22Rv1 (cell line): ENCODE results near the gene BAZ1A.

Experiments
- H3K27ac ChIP-seq: fragments of 450-650 bp; 2 replicates; pipeline ENCODE4 v1.5.1; 2017
- ZFX ChIP-seq: fragments of 450-650 bp; IDR thresholded peaks from 2 replicates; pipeline ENCODE4 v1.6.1; 2017; ENCODE audit warnings: antibody characterized with exemption, borderline replicate concordance
- TF ChIP-seq, protein P1 (sequence below): fragments of 450-650 bp; IDR thresholded peaks from 2 replicates; pipeline ENCODE4 v1.5.1; 2017; ENCODE audit warnings: mild to moderate bottlenecking

Gene BAZ1A

DNA sequence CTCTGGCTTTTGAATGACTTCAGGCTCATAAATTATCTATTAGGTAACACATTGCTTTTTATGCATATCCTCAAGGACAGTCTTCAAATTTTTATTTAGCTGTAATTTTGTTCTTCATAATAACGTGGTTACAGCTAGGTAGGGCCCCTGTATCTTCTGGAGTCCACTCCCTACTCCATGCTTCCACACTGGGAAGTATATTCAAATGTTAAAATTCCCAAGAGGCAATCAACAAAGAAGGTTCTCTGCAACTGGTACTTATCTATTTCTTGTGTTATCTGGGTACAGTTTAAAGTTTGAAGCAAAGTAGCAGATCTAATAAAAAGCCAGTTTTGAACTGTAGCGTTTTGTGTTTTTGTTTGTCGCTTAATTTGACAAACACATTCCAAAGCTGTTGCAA is 20.1 kb upstream of the BAZ1A start:
- TF ChIP-seq, protein P1, sequence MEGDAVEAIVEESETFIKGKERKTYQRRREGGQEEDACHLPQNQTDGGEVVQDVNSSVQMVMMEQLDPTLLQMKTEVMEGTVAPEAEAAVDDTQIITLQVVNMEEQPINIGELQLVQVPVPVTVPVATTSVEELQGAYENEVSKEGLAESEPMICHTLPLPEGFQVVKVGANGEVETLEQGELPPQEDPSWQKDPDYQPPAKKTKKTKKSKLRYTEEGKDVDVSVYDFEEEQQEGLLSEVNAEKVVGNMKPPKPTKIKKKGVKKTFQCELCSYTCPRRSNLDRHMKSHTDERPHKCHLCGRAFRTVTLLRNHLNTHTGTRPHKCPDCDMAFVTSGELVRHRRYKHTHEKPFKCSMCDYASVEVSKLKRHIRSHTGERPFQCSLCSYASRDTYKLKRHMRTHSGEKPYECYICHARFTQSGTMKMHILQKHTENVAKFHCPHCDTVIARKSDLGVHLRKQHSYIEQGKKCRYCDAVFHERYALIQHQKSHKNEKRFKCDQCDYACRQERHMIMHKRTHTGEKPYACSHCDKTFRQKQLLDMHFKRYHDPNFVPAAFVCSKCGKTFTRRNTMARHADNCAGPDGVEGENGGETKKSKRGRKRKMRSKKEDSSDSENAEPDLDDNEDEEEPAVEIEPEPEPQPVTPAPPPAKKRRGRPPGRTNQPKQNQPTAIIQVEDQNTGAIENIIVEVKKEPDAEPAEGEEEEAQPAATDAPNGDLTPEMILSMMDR: no peak
- TF ChIP-seq ZFX: no peak
- H3K27ac ChIP-seq: no peak overlapping the region

DNA sequence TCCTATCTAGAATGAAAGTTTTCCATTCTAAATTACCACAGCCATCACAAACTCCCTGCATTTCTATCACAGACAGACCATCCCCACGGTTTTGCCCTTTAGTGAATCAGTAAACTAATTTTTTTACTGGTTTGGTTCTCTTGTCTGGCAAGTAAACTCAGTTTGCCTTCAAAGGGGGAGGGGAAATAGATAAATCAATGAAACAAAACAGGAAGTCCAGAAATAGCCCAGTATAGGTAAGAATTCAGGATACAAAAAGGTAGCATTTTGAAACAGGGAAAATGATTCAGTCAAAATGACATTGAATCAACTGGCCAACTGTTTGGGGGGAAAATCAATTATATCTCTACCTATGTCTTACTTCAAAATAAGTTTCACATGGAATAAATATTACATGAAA is 15.8 kb upstream of the BAZ1A start:
- TF ChIP-seq ZFX: no peak
- TF ChIP-seq, protein P1: no peak
- H3K27ac ChIP-seq: no peak overlapping the region

DNA sequence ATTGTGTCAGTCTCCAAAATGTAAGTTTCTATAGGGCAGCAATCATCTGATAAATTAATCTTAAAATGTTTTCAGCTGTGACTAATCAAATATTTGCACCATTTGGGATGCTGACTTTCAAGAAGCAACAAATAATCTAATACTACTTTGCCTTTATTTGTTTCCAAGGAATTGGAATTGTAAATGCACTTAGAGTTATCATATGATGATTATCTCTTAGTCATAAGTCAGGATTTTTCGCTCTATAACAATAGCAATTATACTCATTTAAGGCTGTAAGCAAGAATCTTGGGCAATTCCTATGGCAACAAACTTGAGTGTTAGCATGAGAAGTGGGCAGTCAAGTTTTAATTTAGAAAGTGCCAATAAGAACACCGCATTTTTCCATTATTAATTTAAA is 13.0 kb upstream of the BAZ1A start:
- TF ChIP-seq, protein P1: no peak
- no peak for TF ChIP-seq ZFX

DNA sequence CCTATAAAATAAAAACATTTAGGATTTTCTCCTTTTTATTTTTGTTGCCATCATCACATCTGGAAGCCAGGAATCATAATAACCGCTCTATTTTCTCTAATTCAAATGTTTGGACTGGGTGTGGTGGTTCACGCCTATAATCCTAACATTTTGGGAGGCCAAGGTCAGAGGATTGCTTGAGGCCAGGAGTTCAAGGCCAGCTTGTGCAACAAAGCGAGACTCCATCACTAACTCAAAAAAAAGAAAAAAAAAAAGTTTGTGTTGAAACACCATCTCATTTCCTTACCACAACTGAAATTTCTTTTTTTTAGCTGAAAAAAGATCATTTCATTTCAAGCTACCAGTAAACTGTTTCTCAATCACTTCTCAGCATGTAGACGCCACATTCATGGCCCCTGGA is 8.8 kb upstream of the BAZ1A start:
- TF ChIP-seq, protein P1: no peak
- no peak for TF ChIP-seq ZFX
- no peak overlapping the region for H3K27ac ChIP-seq

More for the DNA sequence above, 13.0 kb upstream of the BAZ1A start:
- no peak overlapping the region for H3K27ac ChIP-seq

DNA sequence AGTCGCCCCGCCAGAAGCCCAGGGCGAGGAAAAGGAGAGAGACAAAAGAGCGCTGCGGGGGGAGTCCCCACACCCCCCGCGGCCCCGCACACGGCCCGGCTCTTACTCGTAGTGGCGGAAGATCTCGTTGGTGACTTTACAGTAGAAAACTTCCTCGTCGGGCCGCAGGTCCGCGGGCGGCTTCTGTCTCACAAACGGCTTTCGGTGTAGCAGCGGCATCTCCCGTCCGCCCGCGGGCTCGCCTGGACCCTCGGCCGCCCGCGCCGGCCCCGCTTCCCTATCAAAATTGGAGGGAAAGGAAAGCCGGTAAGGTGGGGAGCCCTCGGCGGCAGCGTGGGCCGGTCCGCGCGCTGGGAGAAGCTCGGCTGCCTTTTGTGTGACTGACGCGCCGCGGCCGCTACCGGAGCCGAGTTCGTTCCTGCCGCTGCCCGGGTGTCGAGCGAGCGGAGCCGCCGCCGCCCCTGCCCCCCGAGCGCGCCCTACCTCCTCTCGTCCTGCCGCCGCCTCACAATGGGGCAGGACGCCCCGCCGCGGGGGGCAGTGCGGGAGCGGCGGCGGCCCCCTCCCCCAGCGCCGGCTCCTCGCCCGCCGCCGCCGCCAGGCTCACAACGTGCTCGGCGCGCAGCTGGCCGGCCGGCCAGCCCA is 652 bp downstream of the BAZ1A start:
- no peak for TF ChIP-seq ZFX
- TF ChIP-seq, protein P1: no peak; the same call in 1 of the 2 replicates
- H3K27ac ChIP-seq: peak overlapping the region; percentile 95

DNA sequence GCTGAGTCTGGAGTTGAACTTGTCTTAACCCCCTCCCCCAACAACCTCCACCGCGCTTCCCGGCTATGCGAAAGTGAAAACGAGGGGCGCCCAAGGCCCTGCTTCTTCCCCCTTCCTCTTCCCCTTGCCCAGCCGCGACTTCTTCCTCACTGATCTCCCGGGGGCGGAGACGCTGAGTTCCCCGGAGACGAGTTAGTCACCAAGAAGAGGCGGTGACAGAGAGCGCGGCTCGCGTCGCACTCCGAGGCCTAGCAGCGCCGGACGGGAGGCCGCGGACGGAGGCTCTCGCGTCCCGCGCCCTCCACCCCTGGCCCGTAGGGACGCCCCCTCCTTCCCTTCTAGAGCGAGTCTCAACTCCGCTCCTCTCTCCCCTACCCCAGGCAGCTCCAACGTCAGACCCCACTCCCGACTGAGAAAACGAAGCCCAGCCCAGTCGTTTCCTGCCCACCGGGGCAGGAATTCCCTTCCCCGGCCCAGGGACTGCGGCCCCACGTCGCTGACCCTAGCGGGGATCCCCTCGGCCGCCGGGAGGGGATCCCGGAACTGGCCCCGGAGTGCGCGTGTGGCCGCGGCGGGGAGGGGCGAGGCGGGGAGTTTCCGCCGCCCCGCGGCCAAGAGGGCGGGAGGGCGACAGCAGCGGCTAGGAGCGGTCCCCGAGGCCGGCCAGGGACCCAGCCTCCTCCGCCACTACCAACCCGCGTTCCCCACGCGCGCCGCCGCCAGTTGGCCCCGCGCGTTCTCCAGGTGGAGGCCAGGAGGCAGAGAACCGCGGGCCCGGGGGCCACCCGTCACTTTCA is 1.4 kb downstream of the BAZ1A start:
- peak overlapping the region; percentile 95 for H3K27ac ChIP-seq
- TF ChIP-seq, protein P1: no peak
- TF ChIP-seq ZFX: 0 out of 2 replicates have a peak, but pooled peaks have one; percentile 42
